Adrenal gland (tissue), 5 donors: Measurements from ENCODE around the gene TAL1.
"Not testable (repeated sequence)": the region's sequence is repeated elsewhere in the genome, so short reads cannot be mapped to it uniquely, and the experiment has no call there.

ENCODE experiments used
- CTCF ChIP-seq, 6 experiments: fragments of 450-650 bp in 4 of 6; fragments of 200-600 bp in 2 of 6; sonication (generic) in 1 of 6; IDR thresholded peaks; 1 replicate in 5 of 6; 2 replicates in 1 of 6; pipeline versions ENCODE4 v1.5.1 to v1.8.0; 2016 to 2021; ENCODE audit warnings: antibody characterized with exemption in 6 of 6, mild to moderate bottlenecking in 2 of 6, moderate library complexity in 1 of 6
- POLR2A ChIP-seq, 2 donors: fragments of 450-650 bp; IDR thresholded peaks; one replicate each; pipeline ENCODE4 v1.6.1; 2017; ENCODE audit warnings: antibody characterized with exemption in 2 of 2, mild to moderate bottlenecking in 2 of 2, moderate library complexity in 1 of 2
- donor health status: DM: no; HTN: no; CAD: no.

GRCh38 chr1:47275811-47276210, 43.8 kb upstream of the TAL1 start:
- TF ChIP-seq CTCF, POLR2A (IDR thresholded peaks at IDR 0.05): not testable (repeated sequence)
